Glutamatergic neuron (in vitro differentiated cells): ENCODE measurements around the gene GRB2. TPM values are rescaled to one million over a fixed set of nuclear protein-coding genes. Genes with fewer than 3 reads are reported as not detected.
A peak's percentile ranks its signal among the peaks of the same experiment; 100 is the strongest.

Experiments used
- DNase-seq: peaks from one replicate; pipeline ENCODE4 v3.0.0; 2022
- H3K27ac Mint-ChIP-seq: one replicate; pipeline ENCODE4 v1.8.0; 2020; ENCODE audit warnings: mild to moderate bottlenecking, mixed read lengths, inconsistent platforms; ENCODE audit not compliant: unreplicated experiment
- H3K27me3 Mint-ChIP-seq: one replicate; pipeline ENCODE4 v1.8.0; 2020; ENCODE audit warnings: mild to moderate bottlenecking, moderate library complexity, mixed read lengths, inconsistent platforms; ENCODE audit not compliant: unreplicated experiment
- H3K36me3 Mint-ChIP-seq: one replicate; pipeline ENCODE4 v1.8.0; 2020; ENCODE audit warnings: mild to moderate bottlenecking, mixed read lengths, inconsistent platforms; ENCODE audit not compliant: unreplicated experiment
- H3K4me1 Mint-ChIP-seq: one replicate; pipeline ENCODE4 v1.8.0; 2020; ENCODE audit warnings: mild to moderate bottlenecking, low read depth, mixed read lengths, inconsistent platforms; ENCODE audit not compliant: unreplicated experiment
- H3K4me3 Mint-ChIP-seq: one replicate; pipeline ENCODE4 v1.8.0; 2020; ENCODE audit warnings: mild to moderate bottlenecking, mixed read lengths, inconsistent platforms; ENCODE audit not compliant: unreplicated experiment
- H3K9me3 Mint-ChIP-seq: one replicate; pipeline ENCODE4 v1.8.0; 2020; ENCODE audit warnings: mild to moderate bottlenecking, moderate library complexity, mixed read lengths, inconsistent platforms; ENCODE audit not compliant: unreplicated experiment
- CTCF ChIP-seq: fragments of 200-600 bp; sonication (generic); IDR thresholded peaks from one replicate; pipeline ENCODE4 v1.5.0; 2021; ENCODE audit not compliant: partially characterized antibody, unreplicated experiment
- total RNA-seq: library from RNA; stranded (reverse); fragmentation: NEBNext Ultra II Directional; extraction: Animal tissue kit (Norgen Biotek cat#: 25700); gene quantifications from one replicate; pipeline ENCODE4 v1.2.1, GENCODE V29; 2021; ENCODE audit not compliant: unreplicated experiment

The GRB2 gene
- total RNA-seq, 1 donor from 2014 or later, result 148 TPM

GRCh38 chr17:75404223-75404730, 1.2 kb downstream of the GRB2 start:
- H3K27ac Mint-ChIP-seq, result peak overlapping the region; percentile 12
- TF ChIP-seq CTCF, result peak; percentile 35
- H3K9me3 Mint-ChIP-seq, result peaks cover 2% of the 10 kb centered on the region
- H3K27me3 Mint-ChIP-seq, result no peaks in the 10 kb centered on the region
- DNase-seq, result peak; percentile 74
- no peaks in the 10 kb centered on the region for H3K36me3 Mint-ChIP-seq
- H3K4me1 Mint-ChIP-seq, result peaks cover 5% of the 10 kb centered on the region
- H3K4me3 Mint-ChIP-seq, result peak overlapping the region; percentile 89

GRCh38 chr17:75403131-75403530, 2.3 kb downstream of the GRB2 start:
- peaks cover 5% of the 10 kb centered on the region for H3K4me1 Mint-ChIP-seq
- no peaks in the 10 kb centered on the region for H3K27me3 Mint-ChIP-seq
- no peak for DNase-seq
- H3K4me3 Mint-ChIP-seq, result no peak overlapping the region
- H3K9me3 Mint-ChIP-seq, result peaks cover 2% of the 10 kb centered on the region
- no peaks in the 10 kb centered on the region for H3K36me3 Mint-ChIP-seq
- no peak for TF ChIP-seq CTCF
- H3K27ac Mint-ChIP-seq, result no peak overlapping the region

- Mint-ChIP-seq H3K27ac (no peak overlapping the region), H3K36me3 (no peaks in the 10 kb centered on the region), H3K9me3 (peaks cover 2% of the 10 kb centered on the region), H3K27me3 (no peaks in the 10 kb centered on the region), H3K4me3 (no peak overlapping the region), H3K4me1 (peaks cover 5% of the 10 kb centered on the region)
- TF ChIP-seq CTCF, result no peak
- no peak for DNase-seq
Observed at GRCh38 chr17:75402026-75402425, 3.5 kb downstream of the GRB2 start.

GRCh38 chr17:75400326-75400939, 5.0 kb downstream of the GRB2 start:
- Mint-ChIP-seq H3K27me3 (no peaks in the 10 kb centered on the region), H3K9me3 (peaks cover 2% of the 10 kb centered on the region), H3K36me3 (no peaks in the 10 kb centered on the region), H3K27ac (no peak overlapping the region), H3K4me1 (peaks cover under 1% of the 10 kb centered on the region), H3K4me3 (no peak overlapping the region)
- no peak for TF ChIP-seq CTCF
- no peak for DNase-seq

- no peaks in the 10 kb centered on the region for H3K27me3 Mint-ChIP-seq
- H3K4me3 Mint-ChIP-seq, result no peak overlapping the region
- H3K36me3 Mint-ChIP-seq, result no peaks in the 10 kb centered on the region
- no peaks in the 10 kb centered on the region for H3K9me3 Mint-ChIP-seq
- H3K4me1 Mint-ChIP-seq, result peaks cover 3% of the 10 kb centered on the region
- no peak for DNase-seq
- H3K27ac Mint-ChIP-seq, result no peak overlapping the region
- TF ChIP-seq CTCF, result no peak
Observed at GRCh38 chr17:75398279-75398678, 7.2 kb downstream of the GRB2 start.
